ENCODE data around the gene IFI27. TPM values are rescaled to one million over a fixed set of nuclear protein-coding genes. Genes with fewer than 3 reads are reported as not detected.

The IFI27 gene
- total and polyA plus RNA-seq, 2 donors (not counting 1 experiment from before 2014, with no cell fraction given), result 0.15 to 0.81 TPM

DNA sequence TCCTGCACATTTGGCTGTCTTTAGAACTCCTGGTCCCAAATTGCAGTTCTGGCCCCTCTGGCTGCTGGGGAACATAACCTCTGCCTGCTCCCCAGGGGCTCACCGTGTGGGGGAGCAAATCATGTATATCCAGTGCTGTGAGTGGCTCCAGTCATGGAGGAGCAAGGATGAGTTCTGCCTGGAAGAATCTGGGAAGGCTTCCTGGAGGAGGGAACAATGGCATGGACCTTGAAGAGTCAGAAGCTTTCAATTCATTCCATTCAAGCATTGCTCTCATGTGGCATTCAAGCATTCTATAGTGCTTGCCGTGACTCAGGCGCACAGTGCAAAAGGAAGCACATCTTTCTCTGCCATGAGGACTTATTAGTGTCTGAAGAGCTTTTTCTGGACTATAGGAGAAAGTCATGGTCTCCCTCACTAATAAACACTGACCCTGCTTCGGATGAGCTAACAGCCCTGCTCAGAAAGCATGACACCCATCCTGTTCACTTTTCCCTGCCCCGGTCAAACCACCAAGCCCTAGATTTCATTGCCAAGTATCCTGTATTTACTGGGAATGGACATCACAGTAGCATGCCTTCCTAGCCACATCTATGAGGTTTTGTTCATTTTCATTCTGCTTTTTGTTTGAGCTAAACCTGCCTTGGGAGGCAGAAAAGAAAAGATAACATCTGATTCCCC lies 3.5 kb downstream of the IFI27 start:
- peaks cover 0 to 2% (median 1%) of the 10 kb centered on the region in 3 donors for H3K9me3 ChIP-seq (ENCODE audit: control extremely low read depth in 1 of 3, control insufficient read depth in 2 of 3, insufficient read depth in 1 of 3, low read length in 2 of 3)
- H3K4me3 ChIP-seq (ENCODE audit: control extremely low read depth in 1 of 5, extremely low read depth in 1 of 5, insufficient read depth in 1 of 5, low read depth in 2 of 5, low read length in 4 of 5), result no peak overlapping the region
- ATAC-seq (ENCODE audit: low read depth), result no peak
- no peak overlapping the region for H2AFZ ChIP-seq (ENCODE audit: insufficient read depth, low read depth, low read length, poor library complexity, severe bottlenecking)
- H3K9me3 Mint-ChIP-seq (ENCODE audit: insufficient read depth), result no peaks in the 10 kb centered on the region
- no peak overlapping the region for H3K4me2 ChIP-seq (replicated peaks; ENCODE audit: low read depth, low read length, poor library complexity, severe bottlenecking)
- no peaks in the 10 kb centered on the region for H3K36me3 ChIP-seq (replicated peaks in 1 of 2; ENCODE audit: control extremely low read depth in 1 of 2, control insufficient read depth in 1 of 2, extremely low read depth in 1 of 2, insufficient read depth in 2 of 2, low read length in 1 of 2)
- H3K27me3 Mint-ChIP-seq, result peaks cover 35% of the 10 kb centered on the region
- no peak for TF ChIP-seq EZH2 (IDR thresholded peaks at IDR 0.05; ENCODE audit: borderline replicate concordance, insufficient read depth, low read depth, low read length, poor library complexity, severe bottlenecking)
- TF ChIP-seq, protein P1, sequence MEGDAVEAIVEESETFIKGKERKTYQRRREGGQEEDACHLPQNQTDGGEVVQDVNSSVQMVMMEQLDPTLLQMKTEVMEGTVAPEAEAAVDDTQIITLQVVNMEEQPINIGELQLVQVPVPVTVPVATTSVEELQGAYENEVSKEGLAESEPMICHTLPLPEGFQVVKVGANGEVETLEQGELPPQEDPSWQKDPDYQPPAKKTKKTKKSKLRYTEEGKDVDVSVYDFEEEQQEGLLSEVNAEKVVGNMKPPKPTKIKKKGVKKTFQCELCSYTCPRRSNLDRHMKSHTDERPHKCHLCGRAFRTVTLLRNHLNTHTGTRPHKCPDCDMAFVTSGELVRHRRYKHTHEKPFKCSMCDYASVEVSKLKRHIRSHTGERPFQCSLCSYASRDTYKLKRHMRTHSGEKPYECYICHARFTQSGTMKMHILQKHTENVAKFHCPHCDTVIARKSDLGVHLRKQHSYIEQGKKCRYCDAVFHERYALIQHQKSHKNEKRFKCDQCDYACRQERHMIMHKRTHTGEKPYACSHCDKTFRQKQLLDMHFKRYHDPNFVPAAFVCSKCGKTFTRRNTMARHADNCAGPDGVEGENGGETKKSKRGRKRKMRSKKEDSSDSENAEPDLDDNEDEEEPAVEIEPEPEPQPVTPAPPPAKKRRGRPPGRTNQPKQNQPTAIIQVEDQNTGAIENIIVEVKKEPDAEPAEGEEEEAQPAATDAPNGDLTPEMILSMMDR (IDR thresholded peaks at IDR 0.05), result no peak
- no peaks in the 10 kb centered on the region for H3K4me1 ChIP-seq (ENCODE audit: control insufficient read depth in 2 of 2, insufficient read depth in 2 of 2, low read length in 2 of 2)
- POLR2A ChIA-PET, result no interaction called here
- no peak overlapping the region for H3K27ac Mint-ChIP-seq
- CTCF ChIA-PET, result interaction anchor here (0.8 to 1.4 kb wide), 2 partner anchors 15 to 77 kb away, joined by 3 to 4 read pairs; no protein-coding TSS in a partner anchor
- no peaks in the 10 kb centered on the region for H4K20me1 ChIP-seq (ENCODE audit: control insufficient read depth, insufficient read depth, low read length, poor library complexity, severe bottlenecking)
- no peak for DNase-seq
- no peaks in the 10 kb centered on the region for H3K79me2 ChIP-seq (ENCODE audit: control insufficient read depth, insufficient read depth, low read length)
- H3K27me3 ChIP-seq (replicated peaks in 1 of 4; ENCODE audit: control extremely low read depth in 1 of 4, control insufficient read depth in 3 of 4, insufficient read depth in 4 of 4, low read length in 3 of 4), result peaks cover 0 to 18% (median 0%) of the 10 kb centered on the region in 4 experiments
- H3K4me1 Mint-ChIP-seq, result no peaks in the 10 kb centered on the region
- H3K27ac ChIP-seq (ENCODE audit: low read length in 2 of 2), result no peak overlapping the region
- no peak overlapping the region for H3K9ac ChIP-seq (ENCODE audit: low read length)
- H3K4me3 Mint-ChIP-seq, result no peak overlapping the region
- intact Hi-C loops (cut with micrococcal nuclease), result no loop called here
- WGBS (ENCODE audit: insufficient coverage), result 100% methylated on average over 2 of the region's 5 CpGs

DNA sequence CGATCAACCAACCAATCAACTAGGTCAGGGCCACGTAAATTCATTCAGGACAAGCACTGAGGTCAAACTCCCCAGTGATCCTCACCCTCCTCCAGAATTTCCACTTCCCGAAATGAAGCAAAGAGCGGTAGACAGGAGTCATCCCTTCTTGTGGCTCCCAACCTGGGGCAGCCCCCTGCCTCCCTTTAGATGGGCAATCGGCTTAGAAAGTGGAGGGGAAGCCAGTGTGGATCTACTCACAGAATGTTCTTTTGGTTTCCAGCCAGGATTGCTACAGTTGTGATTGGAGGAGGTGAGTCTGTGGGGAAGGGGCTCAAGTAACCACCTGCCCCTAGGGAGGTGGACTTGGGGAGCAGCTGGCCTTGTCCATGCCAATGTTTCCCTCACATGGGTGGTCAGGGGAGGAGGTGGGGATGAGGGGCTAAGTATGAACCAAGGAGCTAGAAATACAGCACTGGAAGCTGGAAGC lies 4.1 kb downstream of the IFI27 start:
- WGBS (ENCODE audit: insufficient coverage), result 93% methylated on average over 5 of the region's 5 CpGs
- DNase-seq, result no peak
- Histone ChIP-seq H3K4me2 (replicated peaks; ENCODE audit: low read depth, low read length, poor library complexity, severe bottlenecking) (no peak overlapping the region), H3K79me2 (ENCODE audit: control insufficient read depth, insufficient read depth, low read length) (no peaks in the 10 kb centered on the region), H3K36me3 (replicated peaks in 1 of 2; ENCODE audit: control extremely low read depth in 1 of 2, control insufficient read depth in 1 of 2, extremely low read depth in 1 of 2, insufficient read depth in 2 of 2, low read length in 1 of 2) (no peaks in the 10 kb centered on the region), H3K27ac (ENCODE audit: low read length in 2 of 2) (no peak overlapping the region), H3K4me1 (ENCODE audit: control insufficient read depth in 2 of 2, insufficient read depth in 2 of 2, low read length in 2 of 2) (no peaks in the 10 kb centered on the region), H3K27me3 (replicated peaks in 1 of 4; ENCODE audit: control extremely low read depth in 1 of 4, control insufficient read depth in 3 of 4, insufficient read depth in 4 of 4, low read length in 3 of 4) (peaks cover 0 to 21% (median 0%) of the 10 kb centered on the region in 4 experiments), H4K20me1 (ENCODE audit: control insufficient read depth, insufficient read depth, low read length, poor library complexity, severe bottlenecking) (no peaks in the 10 kb centered on the region), H3K9ac (ENCODE audit: low read length) (no peak overlapping the region), H3K9me3 (ENCODE audit: control extremely low read depth in 1 of 3, control insufficient read depth in 2 of 3, insufficient read depth in 1 of 3, low read length in 2 of 3) (peaks cover 0 to 8% (median 7%) of the 10 kb centered on the region in 3 donors), H2AFZ (ENCODE audit: insufficient read depth, low read depth, low read length, poor library complexity, severe bottlenecking) (no peak overlapping the region), H3K4me3 (ENCODE audit: control extremely low read depth in 1 of 5, extremely low read depth in 1 of 5, insufficient read depth in 1 of 5, low read depth in 2 of 5, low read length in 4 of 5) (no peak overlapping the region)
- no peak for ATAC-seq (ENCODE audit: low read depth)
- no peaks in the 10 kb centered on the region for H3K4me1 Mint-ChIP-seq
- TF ChIP-seq, protein P1 (IDR thresholded peaks at IDR 0.05), result no peak
- TF ChIP-seq EZH2 (IDR thresholded peaks at IDR 0.05; ENCODE audit: borderline replicate concordance, insufficient read depth, low read depth, low read length, poor library complexity, severe bottlenecking), result no peak
- intact Hi-C loops (cut with micrococcal nuclease), result no loop called here
- POLR2A ChIA-PET, result no interaction called here
- H3K4me3 Mint-ChIP-seq, result no peak overlapping the region
- peaks cover 35% of the 10 kb centered on the region for H3K27me3 Mint-ChIP-seq
- CTCF ChIA-PET, result interaction anchor here (0.8 to 1.4 kb wide), 2 partner anchors 14 to 78 kb away, joined by 3 to 4 read pairs; no protein-coding TSS in a partner anchor
- no peak overlapping the region for H3K27ac Mint-ChIP-seq
- peaks cover 3% of the 10 kb centered on the region for H3K9me3 Mint-ChIP-seq (ENCODE audit: insufficient read depth)

Measured in B cell (primary cell).